Tibial nerve (tissue), 4 donors: ENCODE results near the gene MSANTD1.

ENCODE experiments used
- CTCF ChIP-seq, 5 experiments: fragments of 200-600 bp in 3 of 5; fragments of 450-650 bp in 2 of 5; sonication (generic) in 3 of 5; IDR thresholded peaks; one replicate each; pipeline ENCODE4 v1.5.1; 2016 to 2019; ENCODE audit warnings: antibody characterized with exemption in 5 of 5, mild to moderate bottlenecking in 3 of 5, moderate library complexity in 2 of 5
- EP300 ChIP-seq, 2 donors: sonication (generic); formaldehyde crosslinking; IDR thresholded peaks; one replicate each; pipeline ENCODE4 v1.6.1; 2017; ENCODE audit warnings: antibody characterized with exemption in 2 of 2, mild to moderate bottlenecking in 1 of 2
- POLR2A ChIP-seq, 2 donors: fragments of 450-650 bp; IDR thresholded peaks; one replicate each; pipeline ENCODE4 v1.6.1; 2017; ENCODE audit warnings: antibody characterized with exemption in 2 of 2, mild to moderate bottlenecking in 2 of 2, moderate library complexity in 2 of 2

- TF ChIP-seq CTCF (IDR thresholded peaks at IDR 0.05) (no peak), EP300 (IDR thresholded peaks at IDR 0.05) (no peak), POLR2A (IDR thresholded peaks at IDR 0.05) (no peak)
These were observed 53.3 kb downstream of the MSANTD1 start for GRCh38 chr4:3302173-3302785.
